GM23338 (cell line): ENCODE data around the gene TMEM238. TPM values are rescaled to one million over a fixed set of nuclear protein-coding genes. Genes with fewer than 3 reads are reported as not detected.

Source experiments
- ATAC-seq: fragments of 200-7000 bp; cut with Tn5 transposase; 3 replicates; pipeline ENCODE4 v1.9.1; 2020
- DNase-seq: peaks from one replicate; pipeline ENCODE4 v3.0.0-alpha.2; 2015; ENCODE audit warnings: low spot score
- H2AFZ ChIP-seq: fragments of 200-600 bp; sonication (generic); 2 replicates; pipeline ENCODE4 v1.8.0; 2016; ENCODE audit warnings: antibody characterized with exemption, mild to moderate bottlenecking, moderate library complexity
- H3F3A ChIP-seq: fragments of 200-600 bp; sonication (generic); replicated peaks from 2 replicates; pipeline ENCODE4 v1.8.0; 2017; ENCODE audit warnings: antibody characterized with exemption, mixed run types, low read depth
- H3K27ac ChIP-seq: fragments of 200-600 bp; sonication (generic); 2 replicates; pipeline ENCODE4 v1.6.1; 2016; ENCODE audit warnings: low read depth
- H3K27me3 ChIP-seq: fragments of 200-600 bp; sonication (generic); 2 replicates; pipeline ENCODE4 v1.8.0; 2016; ENCODE audit warnings: mild to moderate bottlenecking, mixed run types, moderate library complexity; ENCODE audit not compliant: insufficient read depth
- H3K36me3 ChIP-seq: fragments of 200-600 bp; sonication (generic); 2 replicates; pipeline ENCODE4 v1.8.0; 2016; ENCODE audit warnings: mild to moderate bottlenecking; ENCODE audit not compliant: insufficient read depth
- H3K4me1 ChIP-seq: fragments of 200-600 bp; sonication (generic); 2 replicates; pipeline ENCODE4 v1.8.0; 2016; ENCODE audit warnings: mild to moderate bottlenecking, moderate library complexity; ENCODE audit not compliant: insufficient read depth
- H3K4me2 ChIP-seq: fragments of 200-600 bp; sonication (generic); 2 replicates; pipeline ENCODE4 v1.7.1; 2017; ENCODE audit warnings: mixed run types
- H3K4me3 ChIP-seq: fragments of 200-600 bp; sonication (generic); 2 replicates; pipeline ENCODE4 v1.6.1; 2016; ENCODE audit warnings: mixed run types
- H3K79me2 ChIP-seq: fragments of 200-600 bp; sonication (generic); replicated peaks from 2 replicates; pipeline ENCODE4 v1.8.0; 2017; ENCODE audit warnings: mild to moderate bottlenecking; ENCODE audit not compliant: insufficient read depth
- H3K9me2 ChIP-seq: fragments of 200-600 bp; sonication (generic); 2 replicates; pipeline ENCODE4 v1.8.0; 2017; ENCODE audit not compliant: insufficient read depth
- H4K20me1 ChIP-seq: fragments of 200-600 bp; sonication (generic); replicated peaks from 2 replicates; pipeline ENCODE4 v1.8.0; 2017; ENCODE audit warnings: mild to moderate bottlenecking; ENCODE audit not compliant: insufficient read depth
- H3K27ac Mint-ChIP-seq: 2 replicates; pipeline ENCODE4 v1.8.0; 2020; ENCODE audit warnings: inconsistent platforms, mild to moderate bottlenecking, moderate library complexity, mixed read lengths
- H3K27me3 Mint-ChIP-seq: 3 replicates; pipeline ENCODE4 v1.8.0; 2022; ENCODE audit warnings: low read depth, mild to moderate bottlenecking, moderate library complexity, mixed read lengths, inconsistent platforms; ENCODE audit not compliant: insufficient read depth, poor library complexity
- H3K36me3 Mint-ChIP-seq: 3 replicates; pipeline ENCODE4 v1.8.0; 2021; ENCODE audit warnings: low read depth, mild to moderate bottlenecking, inconsistent platforms, moderate library complexity, mixed read lengths
- H3K4me1 Mint-ChIP-seq: 3 replicates; pipeline ENCODE4 v1.8.0; 2020; ENCODE audit warnings: mild to moderate bottlenecking, inconsistent platforms, mixed read lengths
- H3K4me3 Mint-ChIP-seq: 3 replicates; pipeline ENCODE4 v1.8.0; 2021; ENCODE audit warnings: moderate library complexity, mild to moderate bottlenecking, inconsistent platforms, mixed read lengths
- H3K9me3 Mint-ChIP-seq: 3 replicates; pipeline ENCODE4 v1.8.0; 2020; ENCODE audit warnings: moderate library complexity, mild to moderate bottlenecking, inconsistent platforms, mixed read lengths
- EZH2 ChIP-seq: fragments of 200-600 bp; sonication (generic); IDR thresholded peaks from one replicate; pipeline ENCODE4 v1.8.0; 2017; ENCODE audit warnings: antibody characterized with exemption, mild to moderate bottlenecking, low read depth; ENCODE audit not compliant: unreplicated experiment
- JUNB ChIP-seq: IDR thresholded peaks from one replicate; pipeline ENCODE4 v1.6.1; 2016; ENCODE audit warnings: antibody characterized with exemption; ENCODE audit not compliant: unreplicated experiment
- POLR2AphosphoS5 ChIP-seq: IDR thresholded peaks from 2 replicates; pipeline ENCODE4 v1.6.1; 2016; ENCODE audit warnings: antibody characterized with exemption, low read depth
- STAT1 ChIP-seq: IDR thresholded peaks from one replicate; pipeline ENCODE4 v1.6.1; 2016; ENCODE audit warnings: antibody characterized with exemption; ENCODE audit not compliant: unreplicated experiment
- polyA plus RNA-seq: library from polyadenylated mRNA; unstranded; fragments of >200 nt; fragmentation: Nextera tagmentation; extraction: Ambion mirVana; gene quantifications from 2 replicates; pipeline ENCODE4 v1.2.1, GENCODE V29; 2016
- total RNA-seq: library from RNA; depleted of rRNA; stranded (reverse); fragments of >200 nt; shearing (Covaris generic); gene quantifications from 2 replicates; pipeline ENCODE4 v1.2.3, GENCODE V29; 2014
- TF ChIP-seq, protein P1 (sequence below), 2 experiments: fragments of 200-600 bp in 1 of 2; sonication (generic) in 1 of 2; conservative IDR thresholded peaks; 2 replicates each; pipeline versions ENCODE4 v1.5.1 to v1.6.1; 2016 to 2017; ENCODE audit warnings: antibody characterized with exemption in 2 of 2, low read depth in 2 of 2, mild to moderate bottlenecking in 2 of 2, moderate library complexity in 1 of 2
- TF ChIP-seq, protein P2 (sequence below): fragments of 250-450 bp; sonication (Bioruptor Pico); IDR thresholded peaks from 2 replicates; pipeline ENCODE4 v1.5.0; 2020; ENCODE audit warnings: mild to moderate bottlenecking, moderate library complexity
- TF ChIP-seq, protein P3 (sequence below): IDR thresholded peaks from one replicate; pipeline ENCODE4 v1.6.1; 2018; ENCODE audit warnings: antibody characterized with exemption; ENCODE audit not compliant: unreplicated experiment

Gene TMEM238
- total and polyA plus RNA-seq, 2 experiments from 2014 or later: 0.55 to 7.5 TPM

DNA sequence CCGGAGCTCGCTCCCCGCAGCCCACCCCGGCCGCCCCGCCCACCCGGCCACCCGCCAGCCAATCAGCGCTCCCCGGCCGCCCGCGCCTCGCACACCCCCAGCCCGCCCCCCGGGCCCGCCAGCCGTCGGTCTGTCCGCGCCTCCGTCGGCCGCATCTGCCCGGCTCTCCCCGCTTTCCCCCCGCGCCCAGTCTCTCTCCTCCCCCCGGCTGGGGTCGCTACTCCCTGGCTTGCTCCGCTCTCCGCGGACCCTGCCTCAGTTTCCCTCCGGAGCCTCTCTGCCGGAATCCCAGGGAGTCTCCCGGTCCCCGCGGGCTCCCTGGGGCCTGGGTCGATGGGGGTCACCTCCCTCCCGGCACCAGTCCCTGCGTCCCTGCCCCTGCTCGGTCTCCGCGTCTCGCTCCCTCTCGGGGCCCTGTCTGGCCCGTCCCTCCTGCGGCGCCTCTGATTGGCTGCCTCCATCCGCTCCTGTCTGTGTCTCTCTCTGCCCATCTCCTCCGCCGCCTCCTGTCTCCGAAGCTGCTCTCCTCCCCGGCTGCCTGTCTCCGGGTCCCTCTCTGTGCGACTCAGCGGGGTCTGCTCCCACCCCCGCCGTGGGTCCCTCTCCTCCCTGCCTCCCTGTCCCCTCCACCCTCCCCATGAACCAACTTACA, 14.3 kb downstream of the TMEM238 start:
- Mint-ChIP-seq H3K27me3 (peaks cover 59% of the 10 kb centered on the region), H3K27ac (no peak overlapping the region), H3K4me3 (peak overlapping the region; percentile 81), H3K36me3 (no peaks in the 10 kb centered on the region; the same call in 2 of the 3 replicates), H3K4me1 (peaks cover 34% of the 10 kb centered on the region), H3K9me3 (no peaks in the 10 kb centered on the region; the same call in 1 of the 3 replicates)
- H3K36me3 ChIP-seq: no peaks in the 10 kb centered on the region
- H3K27ac ChIP-seq: no peak overlapping the region
- H3K4me3 ChIP-seq: peak overlapping the region; percentile 70
- H3K27me3 ChIP-seq: peaks cover 65% of the 10 kb centered on the region
- 0 out of 2 replicates have a peak, but pooled peaks cover 12% of the 10 kb centered on the region for H3F3A ChIP-seq
- H2AFZ ChIP-seq: peak overlapping the region; percentile 90
- H3K4me2 ChIP-seq: peak overlapping the region; percentile 90
- no peaks in the 10 kb centered on the region for H3K9me2 ChIP-seq
- no peaks in the 10 kb centered on the region for H3K79me2 ChIP-seq
- DNase-seq (peak; percentile 94), ATAC-seq (peak; percentile 73)
- TF ChIP-seq POLR2AphosphoS5: 0 out of 2 replicates have a peak, but pooled peaks have one; percentile 24
- no peak for TF ChIP-seq EZH2
- H3K4me1 ChIP-seq: peaks cover 25% of the 10 kb centered on the region
- no peaks in the 10 kb centered on the region for H4K20me1 ChIP-seq

DNA sequence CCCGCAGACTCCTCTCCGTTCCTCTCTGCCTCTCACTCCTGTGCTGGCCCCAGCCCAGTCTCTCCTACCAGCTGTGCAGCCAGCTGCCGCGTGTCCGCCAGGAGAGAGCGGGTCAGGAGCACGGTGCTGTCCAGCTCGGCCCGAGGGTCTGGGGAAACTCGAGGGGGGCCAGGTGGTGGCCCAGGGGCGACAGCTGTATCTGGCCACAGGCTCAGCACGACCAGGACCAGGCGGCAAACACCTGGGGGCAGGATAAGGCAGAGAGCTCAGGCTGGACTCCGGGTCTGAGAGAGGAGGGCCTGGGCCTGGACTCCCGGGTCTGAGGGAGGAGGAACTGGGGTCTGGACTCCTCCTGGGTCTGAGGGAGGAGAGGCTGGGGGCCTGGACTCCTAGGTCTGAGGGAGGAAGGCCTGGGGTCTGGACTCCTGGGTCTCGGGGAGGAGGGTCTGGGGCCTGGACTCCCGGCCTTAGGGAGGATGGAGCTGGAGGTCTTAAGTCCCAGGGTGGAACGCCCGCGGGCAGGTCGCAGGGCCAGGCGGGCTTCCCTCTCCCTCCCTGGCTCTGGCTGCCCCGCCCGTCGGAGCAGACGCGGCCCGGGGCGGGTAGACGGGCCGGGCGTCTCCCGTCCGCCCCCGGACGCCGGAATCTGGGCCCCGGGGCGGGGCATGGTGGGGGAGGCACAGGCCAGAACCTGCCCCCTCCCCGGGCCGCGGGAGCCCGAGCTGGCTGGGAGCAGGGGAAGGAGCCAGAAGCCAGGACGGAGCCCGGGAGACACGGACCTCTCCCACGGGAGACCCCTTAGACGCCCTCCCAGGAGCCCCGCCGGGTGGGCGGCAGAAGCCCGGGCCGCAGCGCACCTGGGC, 15.2 kb downstream of the TMEM238 start:
- H3K4me1 Mint-ChIP-seq: peaks cover 30% of the 10 kb centered on the region
- peak; percentile 70 for DNase-seq
- TF ChIP-seq, protein P1, sequence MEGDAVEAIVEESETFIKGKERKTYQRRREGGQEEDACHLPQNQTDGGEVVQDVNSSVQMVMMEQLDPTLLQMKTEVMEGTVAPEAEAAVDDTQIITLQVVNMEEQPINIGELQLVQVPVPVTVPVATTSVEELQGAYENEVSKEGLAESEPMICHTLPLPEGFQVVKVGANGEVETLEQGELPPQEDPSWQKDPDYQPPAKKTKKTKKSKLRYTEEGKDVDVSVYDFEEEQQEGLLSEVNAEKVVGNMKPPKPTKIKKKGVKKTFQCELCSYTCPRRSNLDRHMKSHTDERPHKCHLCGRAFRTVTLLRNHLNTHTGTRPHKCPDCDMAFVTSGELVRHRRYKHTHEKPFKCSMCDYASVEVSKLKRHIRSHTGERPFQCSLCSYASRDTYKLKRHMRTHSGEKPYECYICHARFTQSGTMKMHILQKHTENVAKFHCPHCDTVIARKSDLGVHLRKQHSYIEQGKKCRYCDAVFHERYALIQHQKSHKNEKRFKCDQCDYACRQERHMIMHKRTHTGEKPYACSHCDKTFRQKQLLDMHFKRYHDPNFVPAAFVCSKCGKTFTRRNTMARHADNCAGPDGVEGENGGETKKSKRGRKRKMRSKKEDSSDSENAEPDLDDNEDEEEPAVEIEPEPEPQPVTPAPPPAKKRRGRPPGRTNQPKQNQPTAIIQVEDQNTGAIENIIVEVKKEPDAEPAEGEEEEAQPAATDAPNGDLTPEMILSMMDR (conservative IDR thresholded peaks at IDR 0.05; ENCODE audit: low read depth in 2 of 2): no peak; a peak in 1 of 4 replicates
- TF ChIP-seq, protein P2, sequence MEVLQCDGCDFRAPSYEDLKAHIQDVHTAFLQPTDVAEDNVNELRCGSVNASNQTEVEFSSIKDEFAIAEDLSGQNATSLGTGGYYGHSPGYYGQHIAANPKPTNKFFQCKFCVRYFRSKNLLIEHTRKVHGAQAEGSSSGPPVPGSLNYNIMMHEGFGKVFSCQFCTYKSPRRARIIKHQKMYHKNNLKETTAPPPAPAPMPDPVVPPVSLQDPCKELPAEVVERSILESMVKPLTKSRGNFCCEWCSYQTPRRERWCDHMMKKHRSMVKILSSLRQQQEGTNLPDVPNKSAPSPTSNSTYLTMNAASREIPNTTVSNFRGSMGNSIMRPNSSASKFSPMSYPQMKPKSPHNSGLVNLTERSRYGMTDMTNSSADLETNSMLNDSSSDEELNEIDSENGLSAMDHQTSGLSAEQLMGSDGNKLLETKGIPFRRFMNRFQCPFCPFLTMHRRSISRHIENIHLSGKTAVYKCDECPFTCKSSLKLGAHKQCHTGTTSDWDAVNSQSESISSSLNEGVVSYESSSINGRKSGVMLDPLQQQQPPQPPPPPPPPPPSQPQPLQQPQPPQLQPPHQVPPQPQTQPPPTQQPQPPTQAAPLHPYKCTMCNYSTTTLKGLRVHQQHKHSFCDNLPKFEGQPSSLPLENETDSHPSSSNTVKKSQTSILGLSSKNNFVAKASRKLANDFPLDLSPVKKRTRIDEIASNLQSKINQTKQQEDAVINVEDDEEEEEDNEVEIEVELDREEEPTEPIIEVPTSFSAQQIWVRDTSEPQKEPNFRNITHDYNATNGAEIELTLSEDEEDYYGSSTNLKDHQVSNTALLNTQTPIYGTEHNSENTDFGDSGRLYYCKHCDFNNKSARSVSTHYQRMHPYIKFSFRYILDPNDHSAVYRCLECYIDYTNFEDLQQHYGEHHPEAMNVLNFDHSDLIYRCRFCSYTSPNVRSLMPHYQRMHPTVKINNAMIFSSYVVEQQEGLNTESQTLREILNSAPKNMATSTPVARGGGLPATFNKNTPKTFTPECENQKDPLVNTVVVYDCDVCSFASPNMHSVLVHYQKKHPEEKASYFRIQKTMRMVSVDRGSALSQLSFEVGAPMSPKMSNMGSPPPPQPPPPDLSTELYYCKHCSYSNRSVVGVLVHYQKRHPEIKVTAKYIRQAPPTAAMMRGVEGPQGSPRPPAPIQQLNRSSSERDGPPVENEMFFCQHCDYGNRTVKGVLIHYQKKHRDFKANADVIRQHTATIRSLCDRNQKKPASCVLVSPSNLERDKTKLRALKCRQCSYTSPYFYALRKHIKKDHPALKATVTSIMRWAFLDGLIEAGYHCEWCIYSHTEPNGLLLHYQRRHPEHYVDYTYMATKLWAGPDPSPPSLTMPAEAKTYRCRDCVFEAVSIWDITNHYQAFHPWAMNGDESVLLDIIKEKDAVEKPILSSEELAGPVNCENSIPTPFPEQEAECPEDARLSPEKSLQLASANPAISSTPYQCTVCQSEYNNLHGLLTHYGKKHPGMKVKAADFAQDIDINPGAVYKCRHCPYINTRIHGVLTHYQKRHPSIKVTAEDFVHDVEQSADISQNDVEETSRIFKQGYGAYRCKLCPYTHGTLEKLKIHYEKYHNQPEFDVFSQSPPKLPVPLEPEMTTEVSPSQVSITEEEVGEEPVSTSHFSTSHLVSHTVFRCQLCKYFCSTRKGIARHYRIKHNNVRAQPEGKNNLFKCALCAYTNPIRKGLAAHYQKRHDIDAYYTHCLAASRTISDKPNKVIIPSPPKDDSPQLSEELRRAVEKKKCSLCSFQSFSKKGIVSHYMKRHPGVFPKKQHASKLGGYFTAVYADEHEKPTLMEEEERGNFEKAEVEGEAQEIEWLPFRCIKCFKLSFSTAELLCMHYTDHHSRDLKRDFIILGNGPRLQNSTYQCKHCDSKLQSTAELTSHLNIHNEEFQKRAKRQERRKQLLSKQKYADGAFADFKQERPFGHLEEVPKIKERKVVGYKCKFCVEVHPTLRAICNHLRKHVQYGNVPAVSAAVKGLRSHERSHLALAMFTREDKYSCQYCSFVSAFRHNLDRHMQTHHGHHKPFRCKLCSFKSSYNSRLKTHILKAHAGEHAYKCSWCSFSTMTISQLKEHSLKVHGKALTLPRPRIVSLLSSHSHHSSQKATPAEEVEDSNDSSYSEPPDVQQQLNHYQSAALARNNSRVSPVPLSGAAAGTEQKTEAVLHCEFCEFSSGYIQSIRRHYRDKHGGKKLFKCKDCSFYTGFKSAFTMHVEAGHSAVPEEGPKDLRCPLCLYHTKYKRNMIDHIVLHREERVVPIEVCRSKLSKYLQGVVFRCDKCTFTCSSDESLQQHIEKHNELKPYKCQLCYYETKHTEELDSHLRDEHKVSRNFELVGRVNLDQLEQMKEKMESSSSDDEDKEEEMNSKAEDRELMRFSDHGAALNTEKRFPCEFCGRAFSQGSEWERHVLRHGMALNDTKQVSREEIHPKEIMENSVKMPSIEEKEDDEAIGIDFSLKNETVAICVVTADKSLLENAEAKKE (CRISPR knock-in tag): no peak
- TF ChIP-seq STAT1 (no peak), JUNB (no peak)
- TF ChIP-seq, protein P3, sequence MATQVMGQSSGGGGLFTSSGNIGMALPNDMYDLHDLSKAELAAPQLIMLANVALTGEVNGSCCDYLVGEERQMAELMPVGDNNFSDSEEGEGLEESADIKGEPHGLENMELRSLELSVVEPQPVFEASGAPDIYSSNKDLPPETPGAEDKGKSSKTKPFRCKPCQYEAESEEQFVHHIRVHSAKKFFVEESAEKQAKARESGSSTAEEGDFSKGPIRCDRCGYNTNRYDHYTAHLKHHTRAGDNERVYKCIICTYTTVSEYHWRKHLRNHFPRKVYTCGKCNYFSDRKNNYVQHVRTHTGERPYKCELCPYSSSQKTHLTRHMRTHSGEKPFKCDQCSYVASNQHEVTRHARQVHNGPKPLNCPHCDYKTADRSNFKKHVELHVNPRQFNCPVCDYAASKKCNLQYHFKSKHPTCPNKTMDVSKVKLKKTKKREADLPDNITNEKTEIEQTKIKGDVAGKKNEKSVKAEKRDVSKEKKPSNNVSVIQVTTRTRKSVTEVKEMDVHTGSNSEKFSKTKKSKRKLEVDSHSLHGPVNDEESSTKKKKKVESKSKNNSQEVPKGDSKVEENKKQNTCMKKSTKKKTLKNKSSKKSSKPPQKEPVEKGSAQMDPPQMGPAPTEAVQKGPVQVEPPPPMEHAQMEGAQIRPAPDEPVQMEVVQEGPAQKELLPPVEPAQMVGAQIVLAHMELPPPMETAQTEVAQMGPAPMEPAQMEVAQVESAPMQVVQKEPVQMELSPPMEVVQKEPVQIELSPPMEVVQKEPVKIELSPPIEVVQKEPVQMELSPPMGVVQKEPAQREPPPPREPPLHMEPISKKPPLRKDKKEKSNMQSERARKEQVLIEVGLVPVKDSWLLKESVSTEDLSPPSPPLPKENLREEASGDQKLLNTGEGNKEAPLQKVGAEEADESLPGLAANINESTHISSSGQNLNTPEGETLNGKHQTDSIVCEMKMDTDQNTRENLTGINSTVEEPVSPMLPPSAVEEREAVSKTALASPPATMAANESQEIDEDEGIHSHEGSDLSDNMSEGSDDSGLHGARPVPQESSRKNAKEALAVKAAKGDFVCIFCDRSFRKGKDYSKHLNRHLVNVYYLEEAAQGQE: no peak

More for the DNA sequence above, 15.2 kb downstream of the TMEM238 start:
- Histone ChIP-seq H3K9me2 (no peaks in the 10 kb centered on the region), H3K4me2 (peak overlapping the region; percentile 79), H3K4me1 (peaks cover 18% of the 10 kb centered on the region), H3K27me3 (peaks cover 69% of the 10 kb centered on the region), H2AFZ (peak overlapping the region; percentile 52; the same call in 1 of the 2 replicates), H3K27ac (no peak overlapping the region), H3F3A (peaks cover 9% of the 10 kb centered on the region; the same call in 1 of the 2 replicates), H3K36me3 (no peaks in the 10 kb centered on the region), H3K4me3 (peak overlapping the region; percentile 58), H3K79me2 (no peaks in the 10 kb centered on the region), H4K20me1 (no peaks in the 10 kb centered on the region)
- H3K4me3 Mint-ChIP-seq: peak overlapping the region; percentile 38; the same call in 1 of the 3 replicates
- peak; percentile 26 for ATAC-seq
- H3K27me3 Mint-ChIP-seq: peaks cover 59% of the 10 kb centered on the region
- no peak overlapping the region for H3K27ac Mint-ChIP-seq
- no peaks in the 10 kb centered on the region; the same call in 1 of the 3 replicates for H3K9me3 Mint-ChIP-seq
- H3K36me3 Mint-ChIP-seq: no peaks in the 10 kb centered on the region; the same call in 2 of the 3 replicates
